Endothelial cell of umbilical vein (primary cell): ENCODE data around the gene TMEM182.

Source experiments
- JUN ChIP-seq: IDR thresholded peaks from 2 replicates; pipeline ENCODE4 v1.6.1; 2011; ENCODE audit warnings: borderline replicate concordance, low read depth; ENCODE audit not compliant: insufficient read length, insufficient read depth
- POLR2A ChIP-seq: IDR thresholded peaks from 2 replicates; pipeline ENCODE4 v1.6.1; 2012; ENCODE audit warnings: low read depth, mild to moderate bottlenecking, control low read depth, low read length
- POLR2AphosphoS5 ChIP-seq: IDR thresholded peaks from 2 replicates; pipeline ENCODE4 v1.6.1; 2012; ENCODE audit warnings: low read depth, mild to moderate bottlenecking, control low read depth, low read length, moderate library complexity; ENCODE audit not compliant: insufficient read depth
- TF ChIP-seq, protein P1 (sequence below), 2 donors: IDR thresholded peaks; 1 replicate in 1 of 2; 2 replicates in 1 of 2; pipeline ENCODE4 v1.5.1; 2011; ENCODE audit warnings: low read length in 2 of 2, mild to moderate bottlenecking in 2 of 2, moderate library complexity in 2 of 2, control low read depth in 1 of 2, inconsistent platforms in 1 of 2, low read depth in 1 of 2; ENCODE audit not compliant: insufficient read depth in 1 of 2; ENCODE audit errors: extremely low read depth in 1 of 2

DNA sequence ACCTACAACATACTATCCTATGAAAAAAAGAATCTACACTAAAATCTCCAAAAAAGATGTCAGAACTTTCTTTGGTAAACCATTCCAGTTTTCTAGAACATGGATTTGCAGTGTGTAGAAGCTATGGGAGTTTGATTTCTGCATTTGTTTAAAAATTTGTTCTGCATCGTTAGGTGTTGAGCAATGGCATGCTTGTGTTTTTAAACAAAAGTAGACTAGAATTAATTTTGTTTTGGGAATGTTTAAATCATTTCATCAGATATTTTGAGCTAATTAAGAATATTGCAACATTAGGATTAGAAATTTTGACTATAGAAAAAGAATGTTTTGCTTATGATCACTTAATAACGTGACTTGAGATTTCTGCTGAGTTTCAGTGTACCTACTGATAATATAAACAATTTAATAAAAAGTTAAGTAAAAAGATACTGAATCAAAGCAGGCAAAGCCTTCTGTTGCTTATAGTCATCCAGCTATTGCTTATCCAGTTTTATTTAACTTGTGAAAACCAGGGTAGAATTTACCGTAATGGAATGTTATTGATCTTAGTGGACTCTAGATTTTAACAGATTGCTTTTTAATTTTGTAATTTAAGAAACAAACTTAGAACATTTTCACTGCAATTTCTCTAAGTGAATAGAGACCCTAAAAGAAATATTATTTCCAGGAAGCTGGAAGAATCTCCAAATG, 7.2 kb upstream of the TMEM182 start:
- TF ChIP-seq, protein P1, sequence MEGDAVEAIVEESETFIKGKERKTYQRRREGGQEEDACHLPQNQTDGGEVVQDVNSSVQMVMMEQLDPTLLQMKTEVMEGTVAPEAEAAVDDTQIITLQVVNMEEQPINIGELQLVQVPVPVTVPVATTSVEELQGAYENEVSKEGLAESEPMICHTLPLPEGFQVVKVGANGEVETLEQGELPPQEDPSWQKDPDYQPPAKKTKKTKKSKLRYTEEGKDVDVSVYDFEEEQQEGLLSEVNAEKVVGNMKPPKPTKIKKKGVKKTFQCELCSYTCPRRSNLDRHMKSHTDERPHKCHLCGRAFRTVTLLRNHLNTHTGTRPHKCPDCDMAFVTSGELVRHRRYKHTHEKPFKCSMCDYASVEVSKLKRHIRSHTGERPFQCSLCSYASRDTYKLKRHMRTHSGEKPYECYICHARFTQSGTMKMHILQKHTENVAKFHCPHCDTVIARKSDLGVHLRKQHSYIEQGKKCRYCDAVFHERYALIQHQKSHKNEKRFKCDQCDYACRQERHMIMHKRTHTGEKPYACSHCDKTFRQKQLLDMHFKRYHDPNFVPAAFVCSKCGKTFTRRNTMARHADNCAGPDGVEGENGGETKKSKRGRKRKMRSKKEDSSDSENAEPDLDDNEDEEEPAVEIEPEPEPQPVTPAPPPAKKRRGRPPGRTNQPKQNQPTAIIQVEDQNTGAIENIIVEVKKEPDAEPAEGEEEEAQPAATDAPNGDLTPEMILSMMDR (IDR thresholded peaks at IDR 0.05; ENCODE audit: extremely low read depth in 1 of 2, insufficient read depth in 1 of 2, low read depth in 1 of 2, low read length in 2 of 2), result no peak
- no peak for TF ChIP-seq POLR2A
- no peak for TF ChIP-seq POLR2AphosphoS5
- no peak for TF ChIP-seq JUN
